GM12873 (cell line): ENCODE data around the gene MT3.

Source experiments
- TF ChIP-seq, protein P1 (sequence below): IDR thresholded peaks from 2 replicates; pipeline ENCODE4 v1.5.1; 2012; ENCODE audit warnings: low read depth, mild to moderate bottlenecking, moderate library complexity, low read length, control low read depth; ENCODE audit not compliant: insufficient read depth; ENCODE audit errors: missing control alignments

MT3 gene

DNA sequence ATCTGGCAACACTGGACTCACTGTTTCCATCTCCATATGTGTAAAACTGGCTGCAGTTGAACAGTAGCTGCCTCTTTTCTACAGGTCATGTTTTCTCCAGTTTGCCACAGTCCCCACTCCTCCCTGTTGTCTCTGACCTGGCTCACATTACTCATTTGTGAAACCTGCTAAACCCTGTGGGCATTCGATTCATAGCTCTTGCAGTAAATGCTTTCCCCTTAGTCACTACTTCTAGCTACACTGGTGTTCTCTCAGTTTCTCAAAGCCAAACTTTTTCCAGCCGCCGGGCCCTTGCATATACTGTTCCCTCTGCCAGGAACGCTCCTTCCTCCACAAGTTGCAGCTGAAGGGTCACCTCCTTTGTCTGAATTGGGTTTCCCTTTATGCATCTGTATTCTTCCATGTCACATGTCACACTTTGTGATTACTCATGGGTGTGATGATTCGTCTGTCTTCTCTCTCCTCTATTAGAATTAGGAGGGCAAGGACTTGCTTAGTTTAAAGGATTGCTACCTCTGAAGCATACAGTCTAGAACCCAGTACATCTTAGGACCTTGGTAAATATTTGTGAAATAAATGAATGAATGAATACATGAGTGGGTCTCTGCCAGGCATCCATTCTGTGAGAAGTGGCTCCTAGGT is 39.5 kb upstream of the MT3 start:
- TF ChIP-seq, protein P1, sequence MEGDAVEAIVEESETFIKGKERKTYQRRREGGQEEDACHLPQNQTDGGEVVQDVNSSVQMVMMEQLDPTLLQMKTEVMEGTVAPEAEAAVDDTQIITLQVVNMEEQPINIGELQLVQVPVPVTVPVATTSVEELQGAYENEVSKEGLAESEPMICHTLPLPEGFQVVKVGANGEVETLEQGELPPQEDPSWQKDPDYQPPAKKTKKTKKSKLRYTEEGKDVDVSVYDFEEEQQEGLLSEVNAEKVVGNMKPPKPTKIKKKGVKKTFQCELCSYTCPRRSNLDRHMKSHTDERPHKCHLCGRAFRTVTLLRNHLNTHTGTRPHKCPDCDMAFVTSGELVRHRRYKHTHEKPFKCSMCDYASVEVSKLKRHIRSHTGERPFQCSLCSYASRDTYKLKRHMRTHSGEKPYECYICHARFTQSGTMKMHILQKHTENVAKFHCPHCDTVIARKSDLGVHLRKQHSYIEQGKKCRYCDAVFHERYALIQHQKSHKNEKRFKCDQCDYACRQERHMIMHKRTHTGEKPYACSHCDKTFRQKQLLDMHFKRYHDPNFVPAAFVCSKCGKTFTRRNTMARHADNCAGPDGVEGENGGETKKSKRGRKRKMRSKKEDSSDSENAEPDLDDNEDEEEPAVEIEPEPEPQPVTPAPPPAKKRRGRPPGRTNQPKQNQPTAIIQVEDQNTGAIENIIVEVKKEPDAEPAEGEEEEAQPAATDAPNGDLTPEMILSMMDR, result no peak

DNA sequence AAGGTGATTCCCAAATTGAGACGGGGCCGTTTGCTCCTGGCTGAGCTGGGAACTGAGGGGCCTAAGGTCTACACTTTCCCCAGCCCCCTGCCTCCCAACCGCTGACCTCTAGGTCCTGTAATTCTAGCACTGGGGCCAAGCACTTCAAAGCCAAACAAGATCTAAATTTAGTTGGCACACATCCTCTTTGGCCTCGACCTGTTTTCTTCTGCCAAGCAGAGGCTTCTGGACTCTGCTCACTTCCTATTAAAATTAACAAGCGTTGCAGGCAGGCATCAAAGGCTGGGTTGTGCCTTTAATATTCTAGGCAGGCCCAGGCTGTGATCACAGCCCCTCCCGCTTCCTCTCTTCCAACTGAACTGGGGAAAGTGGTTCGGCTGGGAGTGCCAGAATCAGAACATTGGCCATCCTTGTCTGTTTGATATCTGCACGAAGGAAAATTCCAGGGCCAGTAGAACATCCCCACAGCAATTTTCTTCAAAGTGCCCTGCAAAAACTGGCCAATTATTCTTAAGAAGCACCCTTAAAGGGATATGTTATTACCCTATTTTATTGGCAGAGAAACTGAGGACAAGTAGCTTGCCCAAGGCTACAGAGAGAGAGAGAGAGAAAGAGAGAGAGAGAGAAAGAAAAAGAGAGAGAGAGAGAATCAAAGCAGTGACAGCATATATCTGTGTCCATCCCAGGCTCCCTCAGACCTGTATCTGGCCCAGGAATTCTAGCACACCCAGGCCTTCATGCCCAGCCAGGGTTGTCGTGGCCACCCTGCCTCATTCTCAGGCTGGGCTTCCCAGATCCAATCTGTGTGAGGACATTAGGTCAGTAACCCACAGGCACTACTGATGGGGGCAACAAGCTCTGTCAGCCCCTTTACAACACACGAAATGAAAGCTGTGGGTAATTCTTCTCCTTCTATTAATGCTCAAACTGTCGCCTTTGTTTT is 37.3 kb upstream of the MT3 start:
- TF ChIP-seq, protein P1, result no peak

DNA sequence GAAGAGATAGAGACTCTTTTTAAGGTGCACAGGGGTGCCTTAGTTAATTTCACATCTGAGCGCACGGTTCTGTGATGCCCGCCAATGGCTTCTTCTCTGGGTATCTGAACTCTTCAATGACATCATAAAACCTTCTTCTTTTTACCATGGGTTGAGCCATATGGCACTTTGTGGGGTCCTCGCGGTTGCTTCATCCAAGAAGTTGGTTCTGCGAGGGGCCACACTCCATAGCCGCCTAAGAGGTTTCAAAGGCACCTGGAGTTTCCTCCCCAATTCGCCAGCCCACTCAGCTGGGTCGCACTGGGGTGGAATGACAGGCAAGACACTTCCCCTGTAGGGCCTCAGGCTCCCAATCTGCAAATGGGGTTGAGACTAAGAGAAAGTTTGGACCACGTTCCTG is 34.9 kb upstream of the MT3 start:
- TF ChIP-seq, protein P1, result no peak

GRCh38 chr16:56558024-56558747 is 31.1 kb upstream of the MT3 start:
- TF ChIP-seq, protein P1, result no peak

- TF ChIP-seq, protein P1, result no peak
Observed at GRCh38 chr16:56559109-56559508, 30.2 kb upstream of the MT3 start.

- TF ChIP-seq, protein P1, result no peak
Observed at GRCh38 chr16:56560447-56560846, 28.9 kb upstream of the MT3 start.

- TF ChIP-seq, protein P1, result no peak
Observed at GRCh38 chr16:56561126-56561525, 28.2 kb upstream of the MT3 start.
